ENCODE measurements around the gene B3GNT2.

GRCh38 chr2:62250239-62250638, 54.3 kb downstream of the B3GNT2 start:
- TF ChIP-seq CTCF (IDR thresholded peaks at IDR 0.05) (no peak), REST (IDR thresholded peaks at IDR 0.05; ENCODE audit: insufficient read depth in 1 of 2, low read depth in 2 of 2, low read length in 1 of 2) (no peak), POLR2AphosphoS5 (IDR thresholded peaks at IDR 0.05; ENCODE audit: low read depth, low read length) (no peak), SIN3A (IDR thresholded peaks at IDR 0.05; ENCODE audit: borderline replicate concordance, insufficient read depth, low read depth, low read length) (no peak), TCF7L2 (IDR thresholded peaks at IDR 0.05; ENCODE audit: low read depth, low read length) (no peak)
